Stimulated activated naive CD8-positive, alpha-beta T cell treated with anti-CD3 and anti-CD28 coated beads, Interleukin-15, Interleukin-2, amounts not matched to agents 100 U/mL and 50 U/mL, for 24 hours (primary cell): ENCODE measurements around the gene RPP25L.

Experiments
- ATAC-seq: fragments of 150-1000 bp; cut with Tn5 transposase; one replicate; pipeline ENCODE4 v1.10.0; 2021
- DNase-seq: peaks from one replicate; pipeline ENCODE4 v3.0.0; 2021

The RPP25L gene

DNA sequence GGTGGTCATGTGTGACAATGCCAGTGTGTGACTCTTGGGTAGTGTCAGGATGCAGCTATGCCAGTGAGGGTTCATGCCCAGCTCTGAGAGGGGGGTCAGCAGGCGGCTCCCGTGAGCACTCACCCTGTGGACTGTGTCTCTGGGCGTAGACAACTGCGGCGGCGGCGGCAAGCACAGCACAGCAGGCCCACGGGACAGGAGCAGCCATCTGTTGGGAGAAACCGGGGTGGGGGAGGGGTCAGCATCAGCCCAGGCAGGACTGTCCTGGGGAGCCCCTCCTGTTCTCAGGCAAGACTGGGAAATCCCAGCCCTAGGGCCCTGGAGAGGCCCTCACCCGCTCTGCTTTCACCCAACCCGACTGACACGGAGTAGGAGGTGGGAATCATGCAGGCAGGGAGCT is 43.1 kb downstream of the RPP25L start:
- no peak for DNase-seq
- no peak for ATAC-seq

DNA sequence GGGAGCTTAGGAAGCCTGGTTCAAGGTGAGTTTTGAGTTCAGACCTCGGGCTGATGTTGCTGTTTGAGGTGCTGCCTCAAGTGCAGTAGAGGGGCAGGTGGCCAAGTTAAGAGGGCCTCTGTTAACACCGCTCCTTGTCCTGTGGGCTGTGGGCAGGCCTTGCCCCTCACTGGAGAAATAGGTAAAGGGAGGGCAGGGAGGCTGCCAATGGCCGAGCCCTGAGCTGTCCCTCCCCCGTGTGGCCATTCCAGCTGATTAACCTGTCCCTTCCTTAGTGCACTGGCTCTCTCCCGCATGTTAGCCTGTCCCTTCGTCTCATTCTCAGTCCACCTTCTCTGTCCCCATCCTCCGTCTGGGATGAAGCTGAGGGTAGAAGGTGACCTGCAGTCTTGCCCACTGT is 43.8 kb downstream of the RPP25L start:
- no peak for DNase-seq
- ATAC-seq: no peak

DNA sequence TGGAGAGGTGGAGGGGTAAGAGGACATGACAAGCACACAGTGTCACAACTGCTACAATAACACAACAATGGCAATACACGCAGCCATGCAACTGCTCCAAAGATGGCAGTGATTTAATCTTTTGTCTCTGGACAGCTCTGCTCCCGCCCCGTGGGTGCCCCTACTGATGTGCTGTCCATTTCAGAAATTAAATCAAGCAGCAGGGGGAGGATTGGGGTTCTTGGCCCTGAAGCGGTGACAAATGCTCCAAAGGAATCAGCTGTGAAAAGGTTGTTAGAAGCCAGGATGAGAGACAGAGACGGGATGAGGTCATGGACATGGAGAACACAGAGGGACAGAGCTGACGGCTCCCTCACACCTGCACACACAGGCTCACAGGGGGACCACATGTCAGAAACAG is 44.9 kb downstream of the RPP25L start:
- DNase-seq (no peak), ATAC-seq (no peak)

DNA sequence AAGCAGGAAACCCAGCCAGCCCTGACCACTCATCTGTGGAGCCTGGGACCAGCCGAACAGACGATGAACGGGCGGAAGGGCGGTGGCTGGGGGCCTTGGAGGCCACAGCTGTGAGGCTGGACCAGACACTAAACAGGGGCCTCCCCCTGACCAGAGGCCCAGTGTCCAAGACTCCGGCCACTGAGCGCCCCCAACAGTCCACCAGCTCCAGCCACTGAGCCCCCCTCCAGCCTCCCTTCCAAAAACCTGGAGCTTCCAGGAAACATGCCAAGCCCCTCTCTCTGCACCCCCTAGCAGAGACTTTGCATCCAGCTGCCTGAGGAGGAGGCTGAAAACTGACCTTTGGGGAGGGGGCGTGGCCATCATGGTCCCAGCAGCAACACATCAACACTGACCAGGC is 45.6 kb downstream of the RPP25L start:
- DNase-seq (no peak), ATAC-seq (no peak)

DNA sequence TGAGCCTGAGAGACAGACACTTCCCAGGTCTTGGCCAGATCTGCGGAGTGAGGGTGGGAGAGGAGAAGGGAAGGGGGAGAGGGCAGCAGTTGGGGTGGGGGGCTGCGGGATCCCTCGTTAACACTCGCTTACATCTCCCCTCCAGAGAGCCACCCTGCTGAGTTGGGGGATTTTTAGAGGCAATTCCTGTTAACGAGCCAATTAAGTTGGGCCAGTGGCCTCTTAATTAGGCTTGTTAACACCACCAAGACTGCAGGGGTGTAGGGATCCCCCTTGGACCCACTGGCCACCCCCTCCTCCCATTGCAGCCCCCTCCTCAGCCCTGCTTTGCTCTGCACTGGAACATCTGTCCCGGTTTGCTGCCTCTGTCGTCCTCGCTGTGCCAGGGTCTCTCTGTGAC is 46.0 kb downstream of the RPP25L start:
- ATAC-seq (no peak), DNase-seq (no peak)

DNA sequence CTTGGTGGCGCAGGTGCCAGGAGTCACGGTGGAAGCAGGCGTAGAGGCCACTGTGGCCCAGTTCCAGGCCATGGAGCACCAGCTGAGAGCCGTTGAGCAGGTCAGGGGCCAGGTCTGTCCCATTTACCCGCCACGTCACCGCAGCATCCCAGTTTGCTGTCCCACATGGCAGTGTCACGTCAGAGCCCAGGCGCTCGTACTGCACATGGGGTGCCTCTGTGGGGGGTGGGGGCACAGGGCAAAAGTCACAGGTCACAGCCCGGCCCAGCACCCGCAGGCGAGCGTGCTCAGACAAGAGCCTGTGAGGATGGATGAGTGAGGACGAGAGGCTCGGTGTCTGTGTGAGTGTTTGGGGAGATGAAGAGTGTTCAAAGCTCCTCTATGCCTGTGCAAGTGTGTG is 47.3 kb downstream of the RPP25L start:
- ATAC-seq: no peak

DNA sequence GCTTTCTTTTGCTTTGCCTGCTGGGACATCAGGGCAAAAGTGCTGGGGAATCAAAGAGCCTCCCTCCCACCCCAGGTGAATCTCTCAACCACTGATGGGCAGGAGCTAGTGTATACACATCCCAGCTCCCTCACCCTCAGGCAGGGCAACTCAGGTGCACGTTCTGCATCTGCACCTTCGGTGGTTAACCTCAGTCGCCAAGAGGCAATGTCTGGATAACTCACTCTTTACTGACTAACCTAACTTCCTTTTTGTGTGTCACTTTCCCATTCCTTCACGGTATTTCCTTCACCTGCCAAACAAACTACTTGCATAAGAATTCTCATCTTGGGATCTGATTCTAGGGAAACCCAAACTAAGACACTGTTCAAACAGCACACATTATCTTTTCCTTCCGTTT is 48.6 kb downstream of the RPP25L start:
- no peak for DNase-seq
- no peak for ATAC-seq

More for the DNA sequence above, 47.3 kb downstream of the RPP25L start:
- no peak for DNase-seq

DNA sequence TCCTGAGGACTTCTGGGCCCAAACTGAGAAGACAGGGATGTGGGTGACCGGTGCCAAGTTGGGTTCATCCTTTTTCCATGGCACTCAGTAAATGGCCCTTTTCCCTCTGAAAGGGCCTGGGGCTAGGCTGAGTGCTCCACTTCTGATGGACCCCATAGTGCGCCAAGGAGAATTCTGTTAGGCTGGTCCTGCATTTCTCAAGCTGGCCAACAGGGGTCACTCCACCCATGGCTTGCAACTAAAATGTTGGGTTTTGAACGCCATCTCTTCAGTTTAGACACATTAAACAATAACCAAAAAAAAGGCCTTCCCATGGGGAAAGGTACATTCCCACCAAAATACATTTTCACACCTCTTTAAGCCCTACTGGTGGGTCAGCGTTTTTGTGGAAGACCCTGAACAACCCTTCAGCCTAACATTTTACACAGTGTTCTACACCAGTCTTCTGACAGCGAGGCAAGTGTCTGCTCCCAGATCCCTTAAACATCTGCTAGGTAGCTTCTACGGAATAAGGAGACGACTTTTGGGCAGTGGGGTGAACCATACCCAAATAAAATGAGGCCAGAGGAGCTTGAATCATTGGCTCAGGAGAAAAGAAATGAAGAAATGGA is 49.7 kb downstream of the RPP25L start:
- ATAC-seq: no peak
- peak; percentile 50 for DNase-seq

DNA sequence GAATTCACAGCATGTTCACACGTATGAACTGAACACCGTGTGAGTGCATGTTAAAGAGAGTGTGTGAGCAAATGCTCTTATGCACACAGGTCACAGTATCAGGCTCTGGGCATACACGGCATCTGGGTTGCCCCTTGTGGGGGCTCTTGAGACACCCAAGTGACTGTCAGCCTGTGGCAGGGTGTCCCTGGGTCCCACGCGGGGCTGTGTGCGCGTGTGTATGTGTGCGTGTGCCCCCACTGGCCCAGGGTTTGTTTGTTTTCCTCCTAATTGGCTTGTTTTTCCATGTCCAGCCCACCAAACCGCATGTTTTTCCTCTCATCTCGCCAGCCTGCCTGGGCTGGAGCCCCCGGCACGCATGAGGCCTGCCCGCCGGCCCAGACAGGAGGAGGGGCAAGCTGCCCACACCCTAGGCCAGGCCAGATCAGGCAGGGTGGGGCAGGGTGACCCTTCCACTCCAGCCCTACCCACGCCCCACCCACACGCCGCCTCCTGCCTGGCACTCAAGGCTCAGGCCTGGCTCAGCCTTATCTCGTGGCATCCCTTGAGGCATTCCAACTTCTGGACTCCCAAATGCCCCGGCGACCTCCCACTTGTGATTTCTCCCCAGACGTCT is 51.2 kb downstream of the RPP25L start:
- DNase-seq (no peak), ATAC-seq (no peak)
